Esophagus muscularis mucosa (tissue), 4 donors: ENCODE data around the gene HOXA2. TPM values are rescaled to one million over a fixed set of nuclear protein-coding genes. Genes with fewer than 3 reads are reported as not detected.

Experiments
- DNase-seq: peaks from one replicate; pipeline ENCODE4 v3.0.0-alpha.2; 2017; ENCODE audit errors: extremely low spot score
- H3K27ac ChIP-seq, 4 donors: fragments of 200-600 bp; sonication (generic); replicated peaks in 1 of 4; 1 replicate in 3 of 4; 2 replicates in 1 of 4; pipeline ENCODE4 v1.5.1; 2016 to 2019; ENCODE audit warnings: mild to moderate bottlenecking in 1 of 4
- H3K27me3 ChIP-seq, 4 donors: fragments of 200-600 bp; sonication (generic); one replicate each; pipeline versions ENCODE4 v1.5.1 to v1.6.0; 2016 to 2019
- H3K36me3 ChIP-seq, 4 donors: fragments of 200-600 bp; sonication (generic); one replicate each; pipeline ENCODE4 v1.5.1; 2016 to 2019
- H3K4me1 ChIP-seq, 4 donors: fragments of 200-600 bp; sonication (generic); one replicate each; pipeline ENCODE4 v1.5.1; 2016 to 2019
- H3K4me3 ChIP-seq, 4 donors: fragments of 200-600 bp; sonication (generic); 1 replicate in 2 of 4; 2 replicates in 2 of 4; pipeline ENCODE4 v1.5.1; 2016 to 2019; ENCODE audit warnings: mild to moderate bottlenecking in 4 of 4, moderate library complexity in 1 of 4
- H3K9me3 ChIP-seq, 4 donors: fragments of 200-600 bp; sonication (generic); 1 replicate in 3 of 4; 2 replicates in 1 of 4; pipeline ENCODE4 v1.5.1; 2016 to 2019
- CTCF ChIP-seq, 3 experiments: fragments of 200-600 bp in 2 of 3; fragments of 450-650 bp in 1 of 3; sonication (generic) in 2 of 3; IDR thresholded peaks; one replicate each; pipeline ENCODE4 v1.5.1; 2017 to 2019; ENCODE audit warnings: antibody characterized with exemption in 3 of 3, mild to moderate bottlenecking in 2 of 3, moderate library complexity in 1 of 3
- EP300 ChIP-seq: sonication (generic); formaldehyde crosslinking; IDR thresholded peaks from one replicate; pipeline ENCODE4 v1.6.1; 2017; ENCODE audit warnings: antibody characterized with exemption
- POLR2A ChIP-seq: fragments of 450-650 bp; IDR thresholded peaks from one replicate; pipeline ENCODE4 v1.6.1; 2017; ENCODE audit warnings: antibody characterized with exemption, moderate library complexity, mild to moderate bottlenecking, low read depth
- POLR2AphosphoS5 ChIP-seq, 2 donors: sonication (generic); formaldehyde crosslinking; IDR thresholded peaks; one replicate each; pipeline ENCODE4 v1.6.1; 2017; ENCODE audit warnings: antibody characterized with exemption in 2 of 2
- WGBS: methylation state at CpG from one replicate; pipeline ENCODE4 v1.1.5; 2018; 5-methylcytosine and 5-hydroxymethylcytosine counted together
- intact Hi-C: fragments of 100-400 bp; cut with DNase I; formaldehyde crosslinking; loops from one replicate; pipeline ENCODE4 v1.15.1; 2023
- total RNA-seq, 4 donors: library from RNA; depleted of rRNA; stranded (reverse); fragments of >200 nt; gene quantifications; one replicate each; pipeline versions ENCODE4 v1.1.0 to v1.2.1, GENCODE V29; 2016

The HOXA2 gene
- total RNA-seq, 4 donors from 2014 or later = 3.3 to 5.4 (median 4.4) TPM

GRCh38 chr7:27128776-27129728 lies 26.6 kb upstream of the HOXA2 start:
- Histone ChIP-seq H3K4me1 (peaks cover 10 to 83% (median 81%) of the 10 kb centered on the region in 4 donors), H3K27ac (peak overlapping the region; percentile 96 to 100 (median 99)), H3K9me3 (no peaks in the 10 kb centered on the region), H3K27me3 (no peaks in the 10 kb centered on the region), H3K36me3 (no peaks in the 10 kb centered on the region), H3K4me3 (peak overlapping the region; percentile 81 to 94 (median 89))
- 20% methylated on average over 28 of the region's 28 CpGs for WGBS
- TF ChIP-seq EP300 = no peak
- TF ChIP-seq POLR2A = no peak
- peak in 1 of 2 donors; percentile 3 for TF ChIP-seq POLR2AphosphoS5 (IDR thresholded peaks at IDR 0.05)
- TF ChIP-seq CTCF (IDR thresholded peaks at IDR 0.05) = no peak
- intact Hi-C loops = no loop called here
- no peak for DNase-seq

- DNase-seq = no peak
- Histone ChIP-seq H3K27me3 (no peaks in the 10 kb centered on the region), H3K27ac (peak overlapping the region; percentile 96 to 100 (median 99)), H3K4me1 (peaks cover 20 to 82% (median 81%) of the 10 kb centered on the region in 4 donors), H3K9me3 (no peaks in the 10 kb centered on the region), H3K4me3 (peak overlapping the region in 2 of 4 donors; percentile 1 to 10), H3K36me3 (no peaks in the 10 kb centered on the region)
- intact Hi-C loops = no loop called here
- 30% methylated on average over 2 of the region's 2 CpGs for WGBS
- TF ChIP-seq POLR2A (no peak), POLR2AphosphoS5 (IDR thresholded peaks at IDR 0.05) (peak; percentile 60 to 76), EP300 (no peak), CTCF (IDR thresholded peaks at IDR 0.05) (no peak)
Observed at GRCh38 chr7:27128034-27128433, 25.6 kb upstream of the HOXA2 start.

- peak overlapping the region in 1 of 4 donors; percentile 4 for H3K4me3 ChIP-seq
- no peaks in the 10 kb centered on the region for H3K27me3 ChIP-seq
- WGBS = 29% methylated on average over 3 of the region's 3 CpGs
- no peaks in the 10 kb centered on the region for H3K36me3 ChIP-seq
- peaks cover 21 to 74% (median 73%) of the 10 kb centered on the region in 4 donors for H3K4me1 ChIP-seq
- no peak for DNase-seq
- intact Hi-C loops = no loop called here
- H3K9me3 ChIP-seq = no peaks in the 10 kb centered on the region
- H3K27ac ChIP-seq = peak overlapping the region; percentile 96 to 100 (median 99)
- no peak for TF ChIP-seq EP300
- TF ChIP-seq CTCF (IDR thresholded peaks at IDR 0.05) = no peak
- TF ChIP-seq POLR2AphosphoS5 (IDR thresholded peaks at IDR 0.05) = no peak
- TF ChIP-seq POLR2A = no peak
Observed at GRCh38 chr7:27126596-27127327, 24.3 kb upstream of the HOXA2 start.

- Histone ChIP-seq H3K36me3 (no peaks in the 10 kb centered on the region), H3K4me3 (no peak overlapping the region), H3K9me3 (no peaks in the 10 kb centered on the region), H3K4me1 (peaks cover 21 to 73% (median 71%) of the 10 kb centered on the region in 4 donors), H3K27me3 (no peaks in the 10 kb centered on the region), H3K27ac (peak overlapping the region; percentile 96 to 100 (median 99))
- intact Hi-C loops = no loop called here
- DNase-seq = no peak
- TF ChIP-seq POLR2A (no peak), CTCF (IDR thresholded peaks at IDR 0.05) (no peak), POLR2AphosphoS5 (IDR thresholded peaks at IDR 0.05) (no peak), EP300 (no peak)
- WGBS = 35% methylated on average over 5 of the region's 5 CpGs
Observed at GRCh38 chr7:27125986-27126394, 23.5 kb upstream of the HOXA2 start.
